Measurements from ENCODE around the gene TECPR2.
"Not testable (repeated sequence)": the region's sequence is repeated elsewhere in the genome, so short reads cannot be mapped to it uniquely, and the experiment has no call there.

TECPR2 gene

GRCh38 chr14:102539544-102540314 lies 177.0 kb downstream of the TECPR2 start:
- no peak for DNase-seq

- DNase-seq = no peak
These were observed 177.7 kb downstream of the TECPR2 start for GRCh38 chr14:102540315-102541028.

- DNase-seq = not testable (repeated sequence)
These were observed 178.3 kb downstream of the TECPR2 start for GRCh38 chr14:102541029-102541491.

- no peak for DNase-seq
These were observed 179.0 kb downstream of the TECPR2 start for GRCh38 chr14:102541771-102542170.

GRCh38 chr14:102544046-102544746 lies 181.5 kb downstream of the TECPR2 start:
- DNase-seq = no peak

- peak in 1 of 2 experiments; percentile 40 for DNase-seq
These were observed 182.2 kb downstream of the TECPR2 start for GRCh38 chr14:102544747-102545460.

- DNase-seq = no peak
These were observed 182.9 kb downstream of the TECPR2 start for GRCh38 chr14:102545461-102546265.

- no peak for DNase-seq
These were observed 186.0 kb downstream of the TECPR2 start for GRCh38 chr14:102548616-102549240.

- not testable (repeated sequence) for DNase-seq
These were observed 188.2 kb downstream of the TECPR2 start for GRCh38 chr14:102550927-102551401.

All from activated T-cell treated with anti-CD3 and anti-CD28 coated beads, Interleukin-2, amount 50 U/mL, for 48 hours (primary cell).